ENCODE measurements around the gene COL18A1. TPM values are rescaled to one million over a fixed set of nuclear protein-coding genes. Genes with fewer than 3 reads are reported as not detected.

COL18A1 gene
- total RNA-seq, 4 donors from 2014 or later = 64.7 to 110 (median 98.9) TPM

DNA sequence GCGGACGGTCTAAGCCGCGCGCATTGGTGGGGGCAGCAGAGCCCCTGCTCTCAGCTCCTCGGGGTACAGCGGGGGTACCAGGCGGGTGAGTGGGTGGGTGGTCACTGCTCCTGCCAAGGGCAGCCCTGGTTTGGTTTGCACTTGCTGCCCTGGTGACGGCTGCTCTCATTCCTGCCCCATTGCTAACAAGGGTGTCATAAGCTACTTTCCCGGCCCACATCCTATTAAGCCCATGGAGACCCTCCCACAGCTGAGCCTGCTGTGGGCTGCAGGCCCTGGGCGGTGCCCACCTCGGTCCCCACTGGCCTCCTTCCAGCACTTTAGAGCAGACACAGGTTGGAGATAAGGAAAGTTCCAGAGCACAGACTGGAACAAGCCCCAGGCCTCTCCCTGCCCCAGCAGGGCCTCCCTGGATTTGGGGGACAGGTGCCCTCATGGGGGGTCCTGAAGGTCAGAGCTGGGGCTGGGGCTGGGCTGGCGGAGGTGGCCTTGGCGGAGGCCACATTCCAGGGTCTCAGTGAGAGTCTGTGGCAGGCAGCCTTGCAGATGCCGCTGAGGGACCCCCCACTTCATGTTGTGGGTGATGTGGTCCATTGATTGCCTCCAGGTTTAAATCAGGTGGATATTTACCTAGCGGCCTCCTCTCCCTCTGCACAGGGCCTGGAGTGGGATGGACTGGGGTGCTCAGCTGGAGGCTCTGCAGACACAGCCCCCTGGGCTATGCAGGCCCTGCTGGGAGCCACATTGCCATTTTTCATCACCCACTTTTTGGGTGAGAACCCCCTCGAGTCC is 27.0 kb downstream of the COL18A1 start:
- ATAC-seq (ENCODE audit: low FRiP score) = no peak
- DNase-seq (ENCODE audit: low spot score) = no peak
- TF ChIP-seq, protein P1, sequence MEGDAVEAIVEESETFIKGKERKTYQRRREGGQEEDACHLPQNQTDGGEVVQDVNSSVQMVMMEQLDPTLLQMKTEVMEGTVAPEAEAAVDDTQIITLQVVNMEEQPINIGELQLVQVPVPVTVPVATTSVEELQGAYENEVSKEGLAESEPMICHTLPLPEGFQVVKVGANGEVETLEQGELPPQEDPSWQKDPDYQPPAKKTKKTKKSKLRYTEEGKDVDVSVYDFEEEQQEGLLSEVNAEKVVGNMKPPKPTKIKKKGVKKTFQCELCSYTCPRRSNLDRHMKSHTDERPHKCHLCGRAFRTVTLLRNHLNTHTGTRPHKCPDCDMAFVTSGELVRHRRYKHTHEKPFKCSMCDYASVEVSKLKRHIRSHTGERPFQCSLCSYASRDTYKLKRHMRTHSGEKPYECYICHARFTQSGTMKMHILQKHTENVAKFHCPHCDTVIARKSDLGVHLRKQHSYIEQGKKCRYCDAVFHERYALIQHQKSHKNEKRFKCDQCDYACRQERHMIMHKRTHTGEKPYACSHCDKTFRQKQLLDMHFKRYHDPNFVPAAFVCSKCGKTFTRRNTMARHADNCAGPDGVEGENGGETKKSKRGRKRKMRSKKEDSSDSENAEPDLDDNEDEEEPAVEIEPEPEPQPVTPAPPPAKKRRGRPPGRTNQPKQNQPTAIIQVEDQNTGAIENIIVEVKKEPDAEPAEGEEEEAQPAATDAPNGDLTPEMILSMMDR (IDR thresholded peaks at IDR 0.05) = no peak

DNA sequence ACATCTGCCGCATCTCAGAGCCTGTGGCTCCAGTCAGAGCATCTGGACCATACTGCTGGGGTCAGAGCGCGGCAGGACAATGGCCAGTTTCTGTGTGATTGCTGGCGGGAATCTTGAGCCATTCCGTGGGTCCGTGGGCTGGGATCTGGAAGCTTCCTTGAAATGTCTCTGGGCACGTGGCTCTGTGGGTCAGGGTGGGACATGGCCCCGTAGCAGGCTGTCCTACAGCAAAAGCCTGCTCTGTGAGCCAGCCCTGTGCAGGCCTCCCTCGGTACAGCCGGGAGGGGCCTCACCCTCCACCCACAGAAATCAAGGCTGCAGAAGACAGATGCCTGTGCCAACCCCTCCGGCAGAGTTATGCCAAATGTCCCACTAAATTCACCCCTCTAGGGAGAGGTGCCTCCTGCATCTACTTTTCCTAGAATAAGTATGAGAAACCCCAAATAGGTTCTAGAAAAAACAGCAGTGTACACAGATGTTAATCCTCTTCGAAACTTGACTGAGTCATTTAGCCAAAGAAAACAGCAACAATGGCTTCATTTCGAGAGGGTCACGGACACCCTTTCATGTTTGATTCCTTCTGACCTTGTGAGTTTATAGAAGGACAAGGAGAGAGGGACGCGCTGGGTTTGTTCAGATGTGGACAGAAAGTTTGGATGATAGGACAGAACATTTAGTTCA is 27.8 kb downstream of the COL18A1 start:
- TF ChIP-seq, protein P1 (IDR thresholded peaks at IDR 0.05) = no peak
- ATAC-seq (ENCODE audit: low FRiP score) = no peak
- no peak for DNase-seq (ENCODE audit: low spot score)

DNA sequence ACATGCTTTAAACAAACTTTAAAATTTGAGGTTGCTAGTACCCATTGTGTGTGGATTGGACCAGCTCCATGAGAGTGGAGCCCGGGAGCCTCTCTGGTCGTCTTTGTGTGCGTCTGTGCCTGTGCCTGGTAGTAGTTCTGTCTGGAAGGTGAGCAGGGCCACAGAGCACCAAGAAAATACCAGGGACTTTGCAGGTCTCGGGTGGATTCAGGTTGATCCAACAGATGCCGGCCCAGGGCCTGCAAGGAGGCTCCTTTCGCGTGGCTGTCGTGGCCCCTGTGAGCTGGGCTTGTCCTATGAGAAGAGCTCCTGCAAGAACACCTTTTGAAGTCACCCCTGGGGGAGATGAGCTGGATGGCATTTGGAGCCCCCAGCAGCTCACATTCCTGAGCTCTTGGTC is 28.3 kb downstream of the COL18A1 start:
- TF ChIP-seq, protein P1 (IDR thresholded peaks at IDR 0.05) = no peak
- DNase-seq (ENCODE audit: low spot score) (no peak), ATAC-seq (ENCODE audit: low FRiP score) (no peak)

DNA sequence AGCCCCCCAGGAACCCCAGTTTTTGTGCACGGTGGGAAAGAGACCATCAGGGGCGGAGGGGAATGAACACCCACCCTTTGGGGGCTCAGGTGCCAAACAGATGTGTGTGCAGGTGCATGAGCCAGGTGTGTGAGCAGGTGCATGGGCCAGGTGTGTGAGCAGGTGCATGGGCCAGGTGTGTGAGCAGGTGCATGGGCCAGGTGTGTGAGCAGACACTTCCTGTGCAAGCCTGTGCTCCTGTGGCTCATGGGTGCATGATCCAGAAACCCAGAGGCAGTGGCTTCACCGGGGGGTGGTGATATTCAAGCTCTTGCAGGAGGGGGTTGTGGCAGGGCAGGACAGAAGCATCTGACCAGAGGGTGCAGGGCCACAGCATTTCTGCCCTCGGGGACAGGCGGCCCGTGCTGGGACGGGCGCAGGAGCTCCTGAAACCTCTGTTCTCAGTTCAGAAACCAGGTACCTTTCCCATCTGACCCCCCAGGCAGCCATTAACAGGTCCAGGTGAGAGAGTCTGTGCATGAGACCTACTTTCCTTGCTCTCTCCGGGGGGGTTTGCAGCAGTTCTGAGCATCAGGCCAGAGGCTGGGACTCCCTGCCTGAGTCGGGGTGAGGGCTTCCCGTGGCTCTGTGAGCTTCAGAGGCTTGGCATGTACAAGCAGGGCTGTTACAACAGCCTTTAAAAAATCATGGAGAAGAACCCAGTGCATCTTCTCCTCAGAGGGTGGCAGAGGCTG is 29.1 kb downstream of the COL18A1 start:
- DNase-seq (ENCODE audit: low spot score) (no peak), ATAC-seq (ENCODE audit: low FRiP score) (no peak)
- TF ChIP-seq, protein P1 (IDR thresholded peaks at IDR 0.05) = no peak

DNA sequence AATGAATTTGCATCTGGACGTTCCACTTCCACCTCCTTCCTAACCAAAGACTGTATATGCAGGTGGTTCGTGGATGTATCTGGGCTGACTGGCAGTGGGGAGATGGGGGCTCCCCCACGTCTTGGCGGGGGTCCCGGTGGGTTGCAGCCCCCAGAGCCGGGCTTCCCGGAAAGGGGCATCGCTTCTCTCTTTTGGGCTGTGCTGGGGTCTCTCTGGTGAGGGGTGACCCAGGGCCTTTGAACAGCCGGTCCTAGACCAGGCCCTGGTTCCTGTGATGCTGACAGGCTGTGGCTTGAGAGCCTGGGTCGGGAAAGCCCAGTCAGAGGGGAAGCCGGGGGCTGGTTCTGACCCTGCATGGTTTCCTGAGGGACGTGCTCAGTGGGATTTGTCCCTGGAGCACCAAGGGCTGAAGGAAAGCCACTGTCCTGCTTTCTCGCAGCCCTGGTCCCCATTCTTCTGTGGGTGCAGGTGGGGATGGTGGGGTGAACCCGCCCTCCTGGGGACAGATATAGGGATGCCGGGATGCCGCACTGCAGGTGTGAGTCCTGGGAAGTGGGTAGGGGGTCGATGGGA is 29.8 kb downstream of the COL18A1 start:
- ATAC-seq (ENCODE audit: low FRiP score) = no peak
- TF ChIP-seq, protein P1 (IDR thresholded peaks at IDR 0.05) = no peak
- no peak for DNase-seq (ENCODE audit: low spot score)

DNA sequence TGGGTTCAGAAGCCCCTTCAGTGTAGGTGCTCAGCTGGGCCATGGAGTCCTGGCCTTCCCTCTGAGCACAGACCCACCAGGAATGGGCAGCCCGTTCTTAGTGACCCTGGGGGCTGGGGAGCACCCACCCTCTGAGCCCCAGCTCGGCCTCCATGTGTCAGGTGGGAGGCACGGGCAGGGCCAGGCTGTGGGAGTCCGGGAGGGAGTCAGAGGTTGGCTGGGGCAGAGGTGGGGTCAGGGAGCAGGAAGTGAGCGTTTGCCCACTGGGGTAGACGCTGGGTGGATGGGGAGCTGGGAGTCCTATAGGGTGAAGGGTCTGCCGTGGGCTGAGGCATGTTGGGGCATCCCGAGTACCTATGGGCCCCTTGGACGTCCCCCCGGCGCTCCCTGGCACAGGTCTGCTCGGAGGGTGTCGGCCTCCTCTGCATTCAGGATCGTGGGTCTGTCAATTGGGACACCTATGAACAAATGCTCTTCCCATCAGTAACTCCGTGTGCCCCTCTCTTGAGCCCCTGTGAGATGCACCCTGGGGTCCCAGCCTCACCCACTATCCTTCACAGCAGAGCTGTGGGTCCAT is 30.5 kb downstream of the COL18A1 start:
- no peak for ATAC-seq (ENCODE audit: low FRiP score)
- no peak for DNase-seq (ENCODE audit: low spot score)
- TF ChIP-seq, protein P1 (IDR thresholded peaks at IDR 0.05) = no peak
